Suprapubic skin (tissue), 3 donors: ENCODE results near the gene SERF2.

Source experiments
- CTCF ChIP-seq, 2 donors: fragments of 200-600 bp in 1 of 2; fragments of 450-650 bp in 1 of 2; sonication (generic) in 1 of 2; IDR thresholded peaks; one replicate each; pipeline ENCODE4 v1.5.1; 2016 to 2019; ENCODE audit warnings: antibody characterized with exemption in 2 of 2, mild to moderate bottlenecking in 1 of 2, moderate library complexity in 1 of 2
- POLR2AphosphoS5 ChIP-seq, 3 donors: sonication (generic); formaldehyde crosslinking; IDR thresholded peaks; one replicate each; pipeline ENCODE4 v1.6.1; 2017; ENCODE audit warnings: antibody characterized with exemption in 3 of 3

- TF ChIP-seq POLR2AphosphoS5 (IDR thresholded peaks at IDR 0.05) (no peak), CTCF (IDR thresholded peaks at IDR 0.05) (no peak)
Measured at GRCh38 chr15:43826508-43827341, 34.6 kb downstream of the SERF2 start, which contains the start of gene WDR76.
